GM12878 (cell line): ENCODE measurements around the gene CASR.
A peak's percentile ranks its signal among the peaks of the same experiment; 100 is the strongest.

Experiments used
- CEBPB ChIP-seq, 2 experiments: fragments of 150-350 bp in 1 of 2; IDR thresholded peaks; 2 replicates each; pipeline ENCODE4 v1.6.1; 2012 to 2014; ENCODE audit warnings: low read depth in 2 of 2, low read length in 2 of 2, borderline replicate concordance in 1 of 2, inconsistent platforms in 1 of 2
- GABPA ChIP-seq: IDR thresholded peaks from 2 replicates; pipeline ENCODE4 v1.6.1; 2014; ENCODE audit warnings: antibody characterized with exemption, low read depth, mild to moderate bottlenecking, inconsistent platforms
- HDAC6 ChIP-seq: fragments of 200-600 bp; sonication (generic); IDR thresholded peaks from one replicate; pipeline ENCODE4 v1.8.0; 2017; ENCODE audit warnings: antibody characterized with exemption; ENCODE audit not compliant: unreplicated experiment
- JUND ChIP-seq: IDR thresholded peaks from 2 replicates; pipeline ENCODE4 v1.6.1; 2012; ENCODE audit warnings: low read depth, mild to moderate bottlenecking, low read length, improper control_type of control experiment, moderate library complexity
- NBN ChIP-seq: fragments of 450-650 bp; IDR thresholded peaks from 2 replicates; pipeline ENCODE4 v1.6.1; 2016
- NR2C1 ChIP-seq: fragments of 450-650 bp; IDR thresholded peaks from 2 replicates; pipeline ENCODE4 v1.6.1; 2017; ENCODE audit warnings: antibody characterized with exemption, mild to moderate bottlenecking, moderate library complexity
- POLR2AphosphoS5 ChIP-seq: IDR thresholded peaks from 2 replicates; pipeline ENCODE4 v1.6.1; 2011; ENCODE audit warnings: mild to moderate bottlenecking, low read length, inconsistent platforms
- STAT1 ChIP-seq: fragments of 450-650 bp; conservative IDR thresholded peaks from 2 replicates; pipeline ENCODE4 v1.6.1; 2014; ENCODE audit warnings: antibody characterized with exemption, mild to moderate bottlenecking
- SUZ12 ChIP-seq: fragments of 200-600 bp; sonication (generic); IDR thresholded peaks from one replicate; pipeline ENCODE4 v1.6.1; 2018; ENCODE audit warnings: antibody characterized with exemption, mild to moderate bottlenecking; ENCODE audit not compliant: unreplicated experiment
- TF ChIP-seq, protein P1 (sequence below), 3 experiments: IDR thresholded peaks in 2 of 3; conservative IDR thresholded peaks in 1 of 3; 2 replicates each; pipeline ENCODE4 v1.5.1; 2011; ENCODE audit warnings: low read depth in 3 of 3, low read length in 3 of 3, mild to moderate bottlenecking in 3 of 3, control low read depth in 2 of 3, moderate library complexity in 2 of 3, inconsistent platforms in 1 of 3, mixed read lengths in 1 of 3; ENCODE audit not compliant: control insufficient read depth in 2 of 3, insufficient read depth in 1 of 3; ENCODE audit errors: extremely low read depth in 1 of 3
- TF ChIP-seq, protein P2 (sequence below): fragments of 450-650 bp; IDR thresholded peaks from 2 replicates; pipeline ENCODE4 v1.6.1; 2018; ENCODE audit warnings: borderline replicate concordance, mild to moderate bottlenecking; ENCODE audit not compliant: partially characterized antibody
- TF ChIP-seq, protein P3 (sequence below): IDR thresholded peaks from 2 replicates; pipeline ENCODE4 v1.6.1; 2012; ENCODE audit warnings: mild to moderate bottlenecking, low read depth, low read length

DNA sequence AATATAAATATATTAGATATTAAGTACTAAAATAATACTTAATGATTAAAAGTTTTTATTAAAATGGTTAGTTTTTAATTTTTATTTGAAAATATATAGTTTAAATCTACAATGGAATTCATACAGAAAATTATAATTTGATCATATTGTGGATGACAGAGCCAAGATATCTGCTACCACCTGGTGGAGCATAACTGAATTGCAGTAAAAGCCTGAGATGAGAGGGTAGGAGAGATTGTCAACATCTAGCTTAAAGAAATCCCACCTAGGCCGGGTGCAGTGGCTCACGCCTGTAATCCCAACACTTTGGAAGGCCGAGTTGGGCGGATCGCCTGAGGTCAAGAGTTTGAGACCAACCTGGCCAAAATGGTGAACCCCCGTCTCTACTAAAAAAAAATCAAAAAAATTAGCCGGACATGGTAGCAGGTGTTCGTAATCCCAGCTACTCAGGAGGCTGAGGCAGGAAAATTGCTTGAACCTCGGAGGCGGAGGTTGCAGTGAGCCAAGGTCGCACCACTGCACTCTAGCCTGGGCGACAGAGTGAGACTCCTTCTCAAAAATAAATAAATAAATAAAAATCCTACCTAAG, 116.5 kb downstream of the CASR start:
- no peak for TF ChIP-seq GABPA
- TF ChIP-seq, protein P1, sequence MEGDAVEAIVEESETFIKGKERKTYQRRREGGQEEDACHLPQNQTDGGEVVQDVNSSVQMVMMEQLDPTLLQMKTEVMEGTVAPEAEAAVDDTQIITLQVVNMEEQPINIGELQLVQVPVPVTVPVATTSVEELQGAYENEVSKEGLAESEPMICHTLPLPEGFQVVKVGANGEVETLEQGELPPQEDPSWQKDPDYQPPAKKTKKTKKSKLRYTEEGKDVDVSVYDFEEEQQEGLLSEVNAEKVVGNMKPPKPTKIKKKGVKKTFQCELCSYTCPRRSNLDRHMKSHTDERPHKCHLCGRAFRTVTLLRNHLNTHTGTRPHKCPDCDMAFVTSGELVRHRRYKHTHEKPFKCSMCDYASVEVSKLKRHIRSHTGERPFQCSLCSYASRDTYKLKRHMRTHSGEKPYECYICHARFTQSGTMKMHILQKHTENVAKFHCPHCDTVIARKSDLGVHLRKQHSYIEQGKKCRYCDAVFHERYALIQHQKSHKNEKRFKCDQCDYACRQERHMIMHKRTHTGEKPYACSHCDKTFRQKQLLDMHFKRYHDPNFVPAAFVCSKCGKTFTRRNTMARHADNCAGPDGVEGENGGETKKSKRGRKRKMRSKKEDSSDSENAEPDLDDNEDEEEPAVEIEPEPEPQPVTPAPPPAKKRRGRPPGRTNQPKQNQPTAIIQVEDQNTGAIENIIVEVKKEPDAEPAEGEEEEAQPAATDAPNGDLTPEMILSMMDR (IDR thresholded peaks at IDR 0.05 in 2 of 3, conservative IDR thresholded peaks at IDR 0.05 in 1 of 3; ENCODE audit: control insufficient read depth in 2 of 3, extremely low read depth in 1 of 3, insufficient read depth in 1 of 3, low read depth in 3 of 3, low read length in 3 of 3) = peak; percentile 52 to 59 (median 57)
- TF ChIP-seq, protein P2, sequence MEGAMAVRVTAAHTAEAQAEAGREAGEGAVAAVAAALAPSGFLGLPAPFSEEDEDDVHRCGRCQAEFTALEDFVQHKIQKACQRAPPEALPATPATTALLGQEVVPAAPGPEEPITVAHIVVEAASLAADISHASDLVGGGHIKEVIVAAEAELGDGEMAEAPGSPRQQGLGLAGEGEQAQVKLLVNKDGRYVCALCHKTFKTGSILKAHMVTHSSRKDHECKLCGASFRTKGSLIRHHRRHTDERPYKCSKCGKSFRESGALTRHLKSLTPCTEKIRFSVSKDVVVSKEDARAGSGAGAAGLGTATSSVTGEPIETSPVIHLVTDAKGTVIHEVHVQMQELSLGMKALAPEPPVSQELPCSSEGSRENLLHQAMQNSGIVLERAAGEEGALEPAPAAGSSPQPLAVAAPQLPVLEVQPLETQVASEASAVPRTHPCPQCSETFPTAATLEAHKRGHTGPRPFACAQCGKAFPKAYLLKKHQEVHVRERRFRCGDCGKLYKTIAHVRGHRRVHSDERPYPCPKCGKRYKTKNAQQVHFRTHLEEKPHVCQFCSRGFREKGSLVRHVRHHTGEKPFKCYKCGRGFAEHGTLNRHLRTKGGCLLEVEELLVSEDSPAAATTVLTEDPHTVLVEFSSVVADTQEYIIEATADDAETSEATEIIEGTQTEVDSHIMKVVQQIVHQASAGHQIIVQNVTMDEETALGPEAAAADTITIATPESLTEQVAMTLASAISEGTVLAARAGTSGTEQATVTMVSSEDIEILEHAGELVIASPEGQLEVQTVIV = no peak
- no peak for TF ChIP-seq NR2C1
- TF ChIP-seq, protein P3, sequence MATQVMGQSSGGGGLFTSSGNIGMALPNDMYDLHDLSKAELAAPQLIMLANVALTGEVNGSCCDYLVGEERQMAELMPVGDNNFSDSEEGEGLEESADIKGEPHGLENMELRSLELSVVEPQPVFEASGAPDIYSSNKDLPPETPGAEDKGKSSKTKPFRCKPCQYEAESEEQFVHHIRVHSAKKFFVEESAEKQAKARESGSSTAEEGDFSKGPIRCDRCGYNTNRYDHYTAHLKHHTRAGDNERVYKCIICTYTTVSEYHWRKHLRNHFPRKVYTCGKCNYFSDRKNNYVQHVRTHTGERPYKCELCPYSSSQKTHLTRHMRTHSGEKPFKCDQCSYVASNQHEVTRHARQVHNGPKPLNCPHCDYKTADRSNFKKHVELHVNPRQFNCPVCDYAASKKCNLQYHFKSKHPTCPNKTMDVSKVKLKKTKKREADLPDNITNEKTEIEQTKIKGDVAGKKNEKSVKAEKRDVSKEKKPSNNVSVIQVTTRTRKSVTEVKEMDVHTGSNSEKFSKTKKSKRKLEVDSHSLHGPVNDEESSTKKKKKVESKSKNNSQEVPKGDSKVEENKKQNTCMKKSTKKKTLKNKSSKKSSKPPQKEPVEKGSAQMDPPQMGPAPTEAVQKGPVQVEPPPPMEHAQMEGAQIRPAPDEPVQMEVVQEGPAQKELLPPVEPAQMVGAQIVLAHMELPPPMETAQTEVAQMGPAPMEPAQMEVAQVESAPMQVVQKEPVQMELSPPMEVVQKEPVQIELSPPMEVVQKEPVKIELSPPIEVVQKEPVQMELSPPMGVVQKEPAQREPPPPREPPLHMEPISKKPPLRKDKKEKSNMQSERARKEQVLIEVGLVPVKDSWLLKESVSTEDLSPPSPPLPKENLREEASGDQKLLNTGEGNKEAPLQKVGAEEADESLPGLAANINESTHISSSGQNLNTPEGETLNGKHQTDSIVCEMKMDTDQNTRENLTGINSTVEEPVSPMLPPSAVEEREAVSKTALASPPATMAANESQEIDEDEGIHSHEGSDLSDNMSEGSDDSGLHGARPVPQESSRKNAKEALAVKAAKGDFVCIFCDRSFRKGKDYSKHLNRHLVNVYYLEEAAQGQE = no peak
- TF ChIP-seq NBN = no peak
- no peak for TF ChIP-seq STAT1
- no peak for TF ChIP-seq POLR2AphosphoS5
- TF ChIP-seq CEBPB (IDR thresholded peaks at IDR 0.05; ENCODE audit: borderline replicate concordance in 1 of 2, low read depth in 2 of 2, low read length in 2 of 2) = no peak
- TF ChIP-seq HDAC6 = no peak
- TF ChIP-seq SUZ12 = no peak
- no peak for TF ChIP-seq JUND
